HEK293 (cell line): ENCODE data around the gene POLR3E.
"Not testable (repeated sequence)": the region's sequence is repeated elsewhere in the genome, so short reads cannot be mapped to it uniquely, and the experiment has no call there.

ENCODE experiments used
- CTCF ChIA-PET: fragments of 350-600 bp; formaldehyde crosslinking; extraction: SDS; loops from one replicate; lab custom pipeline; 2021; ENCODE audit warnings: antibody characterized with exemption; lab: Yijun Ruan, JAX
- POLR2A ChIA-PET: fragments of 300-600 bp; formaldehyde crosslinking; extraction: SDS; loops from one replicate; lab custom pipeline; 2020; ENCODE audit warnings: antibody characterized with exemption, inconsistent platforms; lab: Yijun Ruan, JAX
- H3K27ac ChIP-seq: fragments of 200-500 bp; sonication (Bioruptor generic); 2 replicates; pipeline ENCODE4 v1.5.1; 2014; ENCODE audit warnings: low read depth, low read length, control low read depth, inconsistent platforms; ENCODE audit errors: extremely low read depth
- H3K36me3 ChIP-seq, 2 experiments: fragments of 200-500 bp in 1 of 2; sonication (Bioruptor generic) in 1 of 2; 1 replicate in 1 of 2; 2 replicates in 1 of 2; pipeline ENCODE4 v1.5.1; 2014 to 2017; ENCODE audit warnings: inconsistent platforms in 2 of 2, low read length in 2 of 2; ENCODE audit not compliant: control insufficient read depth in 2 of 2, insufficient read depth in 1 of 2
- H3K4me1 ChIP-seq: fragments of 200-500 bp; sonication (Bioruptor generic); 2 replicates; pipeline ENCODE4 v1.5.1; 2014; ENCODE audit warnings: mild to moderate bottlenecking, low read length, inconsistent platforms; ENCODE audit not compliant: control insufficient read depth, insufficient read depth
- H3K4me3 ChIP-seq: 2 replicates; pipeline ENCODE4 v1.5.1; 2011; ENCODE audit warnings: low read depth, mild to moderate bottlenecking, control low read depth, low read length, moderate library complexity
- H3K9me3 ChIP-seq: fragments of 200-500 bp; sonication (Bioruptor generic); 2 replicates; pipeline ENCODE4 v1.5.1; 2014; ENCODE audit warnings: low read depth, low read length, inconsistent platforms; ENCODE audit not compliant: control insufficient read depth, insufficient read depth
- IKZF3 ChIP-seq: fragments of 450-650 bp; IDR thresholded peaks from 2 replicates; pipeline ENCODE4 v1.5.0; 2018; ENCODE audit warnings: missing biosample characterization, mild to moderate bottlenecking, missing genetic modification characterization, moderate library complexity
- PRDM1 ChIP-seq: fragments of 450-650 bp; formaldehyde crosslinking; IDR thresholded peaks from 2 replicates; pipeline ENCODE4; 2016; ENCODE audit warnings: missing biosample characterization, missing genetic modification characterization
- PRDM6 ChIP-seq: fragments of 450-650 bp; formaldehyde crosslinking; IDR thresholded peaks from 2 replicates; pipeline ENCODE4 v1.5.1; 2017; ENCODE audit warnings: missing biosample characterization, missing genetic modification characterization
- REST ChIP-seq: fragments of 450-650 bp; formaldehyde crosslinking; IDR thresholded peaks from 2 replicates; pipeline ENCODE4 v1.5.1; 2016; ENCODE audit warnings: missing biosample characterization, missing genetic modification characterization
- ZBTB17 ChIP-seq: fragments of 450-650 bp; formaldehyde crosslinking; IDR thresholded peaks from 2 replicates; pipeline ENCODE4 v1.5.1; 2016; ENCODE audit warnings: missing biosample characterization, missing genetic modification characterization
- ZIC2 ChIP-seq: fragments of 450-650 bp; formaldehyde crosslinking; IDR thresholded peaks from 2 replicates; pipeline ENCODE4 v1.5.1; 2016; ENCODE audit warnings: missing biosample characterization, missing genetic modification characterization
- ZNF146 ChIP-seq: fragments of 450-650 bp; formaldehyde crosslinking; IDR thresholded peaks from 2 replicates; pipeline ENCODE4 v1.5.1; 2016; ENCODE audit warnings: missing biosample characterization, missing genetic modification characterization
- ZNF580 ChIP-seq: fragments of 450-650 bp; formaldehyde crosslinking; IDR thresholded peaks from 2 replicates; pipeline ENCODE4 v1.5.1; 2016; ENCODE audit warnings: missing biosample characterization, missing genetic modification characterization
- ZNF596 ChIP-seq: fragments of 450-650 bp; IDR thresholded peaks from 2 replicates; pipeline ENCODE4 v1.5.0; 2018; ENCODE audit warnings: missing biosample characterization, mild to moderate bottlenecking, missing genetic modification characterization, moderate library complexity
- ZNF600 ChIP-seq: fragments of 450-650 bp; formaldehyde crosslinking; IDR thresholded peaks from 2 replicates; pipeline ENCODE4 v1.5.1; 2016; ENCODE audit warnings: missing biosample characterization, missing genetic modification characterization
- TF ChIP-seq, protein P1 (sequence below): fragments of 450-650 bp; formaldehyde crosslinking; IDR thresholded peaks from 2 replicates; pipeline ENCODE4 v1.5.1; 2016; ENCODE audit warnings: missing biosample characterization, missing genetic modification characterization

POLR3E gene

DNA sequence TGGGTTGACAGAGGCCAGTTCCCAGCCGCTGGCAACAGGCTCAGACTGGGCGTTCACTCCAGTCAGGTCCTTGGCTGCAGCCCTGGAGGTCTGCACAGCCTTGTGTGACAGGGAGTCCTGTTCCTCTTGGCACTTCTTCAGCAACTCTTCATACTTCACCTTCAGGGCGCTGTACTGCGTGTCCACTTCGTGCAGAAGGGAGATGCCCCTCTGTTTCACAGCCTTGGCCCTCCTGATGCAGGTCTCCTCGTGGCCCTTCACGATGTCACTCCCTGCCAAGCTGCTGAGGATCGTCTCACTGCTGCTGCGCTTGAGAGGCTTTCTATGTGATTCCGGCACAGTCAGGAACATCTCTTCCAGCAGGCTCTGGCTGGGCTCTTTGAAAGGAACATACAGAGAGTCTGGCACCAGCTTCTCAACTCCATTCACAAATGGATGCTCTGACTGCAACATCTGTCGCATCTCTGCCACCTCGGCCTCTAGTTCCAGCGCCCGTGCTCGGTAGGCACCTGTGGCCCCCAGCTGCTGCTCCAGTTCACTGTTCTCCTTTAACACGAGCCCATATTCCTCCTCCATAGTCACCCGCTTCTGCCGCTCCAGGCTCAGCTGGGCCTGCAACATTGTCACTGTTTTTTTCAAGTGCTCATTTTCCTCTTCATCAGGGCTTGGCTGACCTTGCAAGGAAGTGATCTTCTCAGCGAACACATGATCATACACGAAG is 50.1 kb downstream of the POLR3E start:
- Histone ChIP-seq H3K4me1 (no peaks in the 10 kb centered on the region), H3K9me3 (no peaks in the 10 kb centered on the region), H3K36me3 (peaks cover 11 to 55% of the 10 kb centered on the region in 2 experiments), H3K4me3 (no peak overlapping the region), H3K27ac (no peak overlapping the region)
- TF ChIP-seq ZNF600 (peak; percentile 34; the same call in 1 of the 2 replicates), PRDM1 (no peak)
- TF ChIP-seq, protein P1, sequence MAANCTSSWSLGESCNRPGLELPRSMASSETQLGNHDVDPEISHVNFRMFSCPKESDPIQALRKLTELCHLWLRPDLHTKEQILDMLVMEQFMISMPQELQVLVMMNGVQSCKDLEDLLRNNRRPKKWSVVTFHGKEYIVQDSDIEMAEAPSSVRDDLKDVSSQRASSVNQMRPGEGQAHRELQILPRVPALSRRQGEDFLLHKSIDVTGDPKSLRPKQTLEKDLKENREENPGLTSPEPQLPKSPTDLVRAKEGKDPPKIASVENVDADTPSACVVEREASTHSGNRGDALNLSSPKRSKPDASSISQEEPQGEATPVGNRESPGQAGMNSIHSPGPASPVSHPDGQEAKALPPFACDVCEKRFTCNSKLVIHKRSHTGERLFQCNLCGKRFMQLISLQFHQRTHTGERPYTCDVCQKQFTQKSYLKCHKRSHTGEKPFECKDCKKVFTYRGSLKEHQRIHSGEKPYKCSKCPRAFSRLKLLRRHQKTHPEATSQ (tag by site-specific recombination), result no peak
- ChIA-PET CTCF (interaction anchor here (0.5 kb wide), 2 partner anchors 66 to 1146 kb away, joined by 3 to 4 read pairs; no protein-coding TSS in a partner anchor), POLR2A (interaction anchor here (0.5 to 0.6 kb wide), 2 partner anchors 14 kb away, joined by 3 read pairs; no protein-coding TSS in a partner anchor)

DNA sequence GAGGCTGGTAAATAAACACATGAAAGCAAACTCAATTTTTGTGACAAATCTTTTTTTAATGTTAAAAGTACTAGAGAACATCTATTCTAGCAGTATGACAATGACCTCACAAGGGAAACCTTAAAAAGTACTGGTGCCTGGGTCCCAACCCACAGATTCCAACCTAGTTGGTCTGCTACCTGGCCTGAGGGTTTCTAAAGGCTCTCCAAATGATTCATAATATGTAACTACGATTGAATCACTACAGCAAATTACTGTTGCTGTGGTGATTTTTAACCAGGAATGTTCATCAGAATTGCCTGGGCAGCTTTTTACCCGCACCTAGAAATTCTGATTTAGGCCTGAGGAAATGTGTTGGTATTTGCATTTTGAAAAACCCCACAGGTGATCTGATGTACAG is 51.1 kb downstream of the POLR3E start:
- H3K4me3 ChIP-seq, result no peak overlapping the region
- CTCF ChIA-PET, result no interaction called here

GRCh38 chr16:22351017-22351416 is 53.8 kb downstream of the POLR3E start:
- H3K4me1 ChIP-seq, CTCF ChIA-PET, H3K27ac ChIP-seq, H3K4me3 ChIP-seq, H3K9me3 ChIP-seq, POLR2A ChIA-PET: not testable (repeated sequence)
- H3K36me3 ChIP-seq, result peaks cover 7 to 56% of the 10 kb centered on the region in 2 experiments
- peak; percentile 99 for TF ChIP-seq ZNF146 (tag by site-specific recombination)
- peak; percentile 70; the same call in 1 of the 2 replicates for TF ChIP-seq ZNF580 (tag by site-specific recombination)

More for the DNA sequence above, 51.1 kb downstream of the POLR3E start:
- H3K27ac ChIP-seq, result no peak overlapping the region
- H3K4me1 ChIP-seq, result peaks cover 2% of the 10 kb centered on the region
- H3K36me3 ChIP-seq, result peaks cover 11 to 60% of the 10 kb centered on the region in 2 experiments
- H3K9me3 ChIP-seq, result no peaks in the 10 kb centered on the region
- TF ChIP-seq REST (tag by site-specific recombination) (no peak), ZIC2 (no peak), PRDM6 (tag by site-specific recombination) (no peak), ZNF596 (tag by site-specific recombination) (no peak), ZBTB17 (no peak), IKZF3 (tag by site-specific recombination) (no peak)
- POLR2A ChIA-PET, result no interaction called here
